AG04449 (cell line): Measurements from ENCODE around the gene TMEM254.

Source experiments
- CTCF ChIA-PET: fragments of 350-600 bp; formaldehyde crosslinking; extraction: SDS; loops from one replicate; lab custom pipeline; 2021; ENCODE audit warnings: antibody characterized with exemption; lab: Yijun Ruan, JAX
- POLR2A ChIA-PET: fragments of 400-600, 350-600 bp; formaldehyde crosslinking; extraction: SDS; loops from one replicate; lab custom pipeline; 2020; ENCODE audit warnings: antibody characterized with exemption, inconsistent platforms; lab: Yijun Ruan, JAX
- DNase-seq: peaks from one replicate; pipeline ENCODE4 v3.0.0-alpha.2; 2010; ENCODE audit warnings: low read depth, low spot score
- H3K4me3 ChIP-seq: 2 replicates; pipeline ENCODE4 v1.5.1; 2011; ENCODE audit warnings: low read depth, mild to moderate bottlenecking, control low read depth, low read length
- TF ChIP-seq, protein P1 (sequence below): IDR thresholded peaks from one replicate; pipeline ENCODE4 v1.5.1; 2011; ENCODE audit warnings: mild to moderate bottlenecking, moderate library complexity, low read length, control low read depth, inconsistent platforms; ENCODE audit not compliant: insufficient read depth; ENCODE audit errors: missing control alignments

The TMEM254 gene

GRCh38 chr10:80110986-80111385 lies 32.5 kb downstream of the TMEM254 start:
- TF ChIP-seq, protein P1, sequence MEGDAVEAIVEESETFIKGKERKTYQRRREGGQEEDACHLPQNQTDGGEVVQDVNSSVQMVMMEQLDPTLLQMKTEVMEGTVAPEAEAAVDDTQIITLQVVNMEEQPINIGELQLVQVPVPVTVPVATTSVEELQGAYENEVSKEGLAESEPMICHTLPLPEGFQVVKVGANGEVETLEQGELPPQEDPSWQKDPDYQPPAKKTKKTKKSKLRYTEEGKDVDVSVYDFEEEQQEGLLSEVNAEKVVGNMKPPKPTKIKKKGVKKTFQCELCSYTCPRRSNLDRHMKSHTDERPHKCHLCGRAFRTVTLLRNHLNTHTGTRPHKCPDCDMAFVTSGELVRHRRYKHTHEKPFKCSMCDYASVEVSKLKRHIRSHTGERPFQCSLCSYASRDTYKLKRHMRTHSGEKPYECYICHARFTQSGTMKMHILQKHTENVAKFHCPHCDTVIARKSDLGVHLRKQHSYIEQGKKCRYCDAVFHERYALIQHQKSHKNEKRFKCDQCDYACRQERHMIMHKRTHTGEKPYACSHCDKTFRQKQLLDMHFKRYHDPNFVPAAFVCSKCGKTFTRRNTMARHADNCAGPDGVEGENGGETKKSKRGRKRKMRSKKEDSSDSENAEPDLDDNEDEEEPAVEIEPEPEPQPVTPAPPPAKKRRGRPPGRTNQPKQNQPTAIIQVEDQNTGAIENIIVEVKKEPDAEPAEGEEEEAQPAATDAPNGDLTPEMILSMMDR, result no peak
- ChIA-PET POLR2A (no interaction called here), CTCF (no interaction called here)
- DNase-seq, result no peak
- H3K4me3 ChIP-seq, result no peak overlapping the region

DNA sequence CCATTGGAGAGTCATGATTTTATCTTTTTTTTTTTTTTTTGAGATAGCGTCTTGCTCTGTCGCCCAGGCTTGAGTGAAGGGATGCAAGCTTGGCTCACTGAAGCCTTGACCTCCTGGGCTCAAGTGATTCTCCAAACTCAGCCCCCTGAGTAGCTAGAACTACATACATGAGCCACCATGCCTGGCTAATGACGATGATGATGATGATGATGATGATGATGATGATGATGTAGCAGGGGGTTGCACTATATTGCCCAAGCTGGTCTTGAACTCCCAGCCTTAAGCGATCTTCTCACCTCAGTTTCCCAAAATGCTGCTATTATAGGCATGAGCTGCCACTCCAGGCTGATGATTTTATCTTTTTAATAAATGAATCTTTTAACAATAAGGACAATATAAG lies 40.2 kb downstream of the TMEM254 start:
- CTCF ChIA-PET, result interaction anchor here (0.5 to 1.5 kb wide), 5 partner anchors 9 to 72 kb away, joined by 3 to 4 read pairs (median 3); no protein-coding TSS in a partner anchor
- TF ChIP-seq, protein P1, result no peak
- H3K4me3 ChIP-seq, result no peak overlapping the region
- no peak for DNase-seq
- POLR2A ChIA-PET, result no interaction called here

GRCh38 chr10:80122110-80122710 lies 43.7 kb downstream of the TMEM254 start:
- CTCF ChIA-PET, result interaction anchor here (1.2 to 1.8 kb wide), 2 partner anchors 11 to 100 kb away, joined by 3 to 6 read pairs; partner anchors contain the start of gene PLAC9
- POLR2A ChIA-PET, result no interaction called here
- DNase-seq, result no peak
- no peak overlapping the region for H3K4me3 ChIP-seq
- TF ChIP-seq, protein P1, result no peak

GRCh38 chr10:80122746-80123145 lies 44.3 kb downstream of the TMEM254 start:
- ChIA-PET CTCF (interaction anchor here (1.8 kb wide), 1 partner anchor 10 kb away, joined by 6 read pairs; the partner anchor contains the start of gene PLAC9), POLR2A (no interaction called here)
- DNase-seq, result no peak
- no peak overlapping the region for H3K4me3 ChIP-seq
- TF ChIP-seq, protein P1, result no peak

DNA sequence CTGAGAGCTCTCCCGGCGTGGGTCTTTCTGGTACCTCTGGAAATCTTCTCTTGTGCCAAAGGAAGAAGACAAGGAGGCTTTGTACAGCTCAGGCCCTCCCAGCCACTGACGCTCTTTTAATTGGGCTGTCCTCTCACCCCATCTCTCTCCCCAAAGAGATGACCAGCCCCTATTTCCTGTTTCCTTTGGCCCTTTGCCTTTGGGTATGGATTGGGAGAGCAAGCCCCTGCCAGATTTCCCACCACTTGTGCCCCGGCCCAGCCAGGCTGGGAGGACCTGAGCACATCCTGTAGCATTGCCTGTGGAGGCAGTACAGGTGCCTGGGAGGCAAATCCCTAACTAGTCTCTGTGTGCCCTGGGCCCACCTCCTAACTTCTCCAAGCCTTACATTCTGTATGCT lies 48.4 kb downstream of the TMEM254 start:
- TF ChIP-seq, protein P1, result no peak
- POLR2A ChIA-PET, result no interaction called here
- DNase-seq, result no peak
- CTCF ChIA-PET, result no interaction called here
- H3K4me3 ChIP-seq, result no peak overlapping the region

- CTCF ChIA-PET, result interaction anchor here (0.7 to 1.6 kb wide), 4 partner anchors 12 to 28 kb away, joined by 3 to 8 read pairs (median 4); no protein-coding TSS in a partner anchor
- TF ChIP-seq, protein P1, result no peak
- no peak overlapping the region for H3K4me3 ChIP-seq
- POLR2A ChIA-PET, result no interaction called here
- no peak for DNase-seq
Measured at GRCh38 chr10:80131499-80131901, 53.0 kb downstream of the TMEM254 start.
